ENCODE measurements around the gene CCDC192.
A peak's percentile ranks its signal among the peaks of the same experiment; 100 is the strongest.

The CCDC192 gene

GRCh38 chr5:127930311-127930710 lies 227.1 kb downstream of the CCDC192 start:
- DNase-seq = no peak

GRCh38 chr5:127931396-127931795 lies 228.2 kb downstream of the CCDC192 start:
- no peak for DNase-seq

DNA sequence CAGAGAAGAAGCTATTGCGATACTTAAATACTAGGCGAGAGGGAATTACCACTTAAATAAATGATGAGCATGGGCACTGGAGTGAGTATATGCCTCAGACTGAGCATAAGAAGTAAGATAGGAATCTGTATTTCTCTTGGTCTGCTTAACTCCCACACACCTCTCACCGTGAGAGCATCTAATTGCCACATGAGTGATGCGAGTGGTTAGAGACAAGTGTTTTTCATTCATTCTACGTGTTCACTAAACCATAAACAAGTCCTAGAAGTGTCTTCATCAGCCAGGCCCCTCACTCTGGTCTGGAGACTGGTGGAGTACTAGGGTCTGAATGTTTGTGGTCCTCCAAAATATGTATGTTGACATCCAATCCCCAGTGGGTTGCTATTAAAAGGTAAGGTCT lies 230.2 kb downstream of the CCDC192 start:
- DNase-seq = no peak

- DNase-seq = no peak
Observed at GRCh38 chr5:127934791-127935256, 231.6 kb downstream of the CCDC192 start.

- no peak for DNase-seq
Observed at GRCh38 chr5:127935398-127935797, 232.2 kb downstream of the CCDC192 start.

DNA sequence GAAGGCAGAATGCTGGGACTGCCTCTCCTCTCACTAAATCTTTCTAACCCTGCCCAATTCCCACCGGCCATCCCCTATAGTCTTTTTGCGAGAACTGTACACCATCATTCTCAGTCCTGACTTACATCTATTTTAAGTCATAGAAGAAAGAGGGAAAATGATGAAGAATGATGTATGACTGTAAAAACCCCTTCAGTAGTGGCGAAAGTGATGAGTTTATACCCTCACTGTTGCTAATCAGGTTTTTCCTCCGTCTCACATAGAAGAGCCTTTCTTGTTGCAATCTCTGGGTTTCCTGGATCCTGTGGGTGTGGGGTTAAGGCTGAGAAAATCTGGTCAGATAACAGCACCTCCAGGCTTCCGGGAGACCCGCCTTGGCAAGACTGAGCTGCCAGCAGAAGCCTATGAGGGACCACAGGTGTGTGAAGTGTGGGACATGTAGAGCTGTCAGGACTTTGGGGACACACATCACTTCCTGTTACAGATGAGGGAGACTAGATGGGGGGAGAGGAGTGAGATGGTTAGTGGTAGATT lies 233.3 kb downstream of the CCDC192 start:
- DNase-seq = no peak

DNA sequence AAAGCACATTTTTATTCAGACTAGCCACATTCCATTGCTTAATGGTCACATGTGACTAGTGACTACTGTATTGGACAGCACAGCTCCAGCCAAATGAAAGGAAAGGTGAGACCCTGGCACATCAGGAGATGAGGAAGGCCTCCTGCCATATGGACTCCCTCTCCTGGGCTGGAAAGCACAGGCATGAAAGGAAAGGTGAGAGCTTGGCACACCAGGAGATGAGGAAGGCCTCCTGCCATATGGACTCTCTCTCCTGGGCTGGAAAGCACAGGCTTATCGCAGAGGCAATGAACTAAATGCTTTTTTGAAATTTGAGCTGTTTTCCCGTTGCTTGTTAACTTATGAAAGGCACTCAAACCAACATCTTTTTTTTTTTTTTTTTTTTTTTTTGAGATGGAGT lies 235.6 kb downstream of the CCDC192 start:
- no peak for DNase-seq

DNA sequence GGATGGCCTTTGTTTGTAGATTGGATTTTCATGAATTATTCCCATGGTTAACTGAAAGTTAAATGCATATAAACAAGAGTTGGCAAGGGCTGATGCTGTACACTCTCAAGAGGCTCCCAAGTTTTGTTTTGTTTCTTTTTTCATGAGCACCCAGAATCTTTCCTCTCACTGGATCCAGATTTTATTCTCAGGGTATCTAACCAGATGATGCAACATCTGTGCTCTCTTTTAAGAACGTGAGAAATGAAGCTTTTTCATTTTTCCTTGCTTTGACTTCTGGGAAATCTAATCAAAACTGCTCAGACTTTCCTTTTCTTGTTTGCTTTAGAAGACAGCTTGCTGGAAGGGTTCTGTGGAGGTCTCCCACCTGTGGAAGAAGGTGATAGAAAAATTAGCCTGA lies 237.7 kb downstream of the CCDC192 start:
- no peak for DNase-seq

DNA sequence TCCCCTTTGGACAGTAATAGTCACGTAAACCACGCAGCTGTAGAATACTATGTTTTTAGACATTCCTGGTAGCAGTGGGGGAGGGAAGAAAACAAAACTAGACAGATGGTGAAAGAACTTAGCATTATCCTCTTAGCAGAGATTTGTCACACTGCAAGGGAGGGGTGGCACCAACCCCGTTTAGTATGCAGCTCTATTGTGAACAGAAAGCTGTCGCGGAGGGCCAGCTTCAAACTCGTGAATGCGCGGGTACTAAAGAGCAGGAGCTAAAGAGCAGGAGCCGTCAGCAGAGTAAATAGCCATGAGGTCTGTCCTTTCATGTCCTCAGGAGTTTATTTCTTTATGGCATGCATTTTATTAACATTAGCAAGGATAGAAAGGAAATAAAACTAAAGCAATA lies 238.5 kb downstream of the CCDC192 start:
- DNase-seq = no peak

DNA sequence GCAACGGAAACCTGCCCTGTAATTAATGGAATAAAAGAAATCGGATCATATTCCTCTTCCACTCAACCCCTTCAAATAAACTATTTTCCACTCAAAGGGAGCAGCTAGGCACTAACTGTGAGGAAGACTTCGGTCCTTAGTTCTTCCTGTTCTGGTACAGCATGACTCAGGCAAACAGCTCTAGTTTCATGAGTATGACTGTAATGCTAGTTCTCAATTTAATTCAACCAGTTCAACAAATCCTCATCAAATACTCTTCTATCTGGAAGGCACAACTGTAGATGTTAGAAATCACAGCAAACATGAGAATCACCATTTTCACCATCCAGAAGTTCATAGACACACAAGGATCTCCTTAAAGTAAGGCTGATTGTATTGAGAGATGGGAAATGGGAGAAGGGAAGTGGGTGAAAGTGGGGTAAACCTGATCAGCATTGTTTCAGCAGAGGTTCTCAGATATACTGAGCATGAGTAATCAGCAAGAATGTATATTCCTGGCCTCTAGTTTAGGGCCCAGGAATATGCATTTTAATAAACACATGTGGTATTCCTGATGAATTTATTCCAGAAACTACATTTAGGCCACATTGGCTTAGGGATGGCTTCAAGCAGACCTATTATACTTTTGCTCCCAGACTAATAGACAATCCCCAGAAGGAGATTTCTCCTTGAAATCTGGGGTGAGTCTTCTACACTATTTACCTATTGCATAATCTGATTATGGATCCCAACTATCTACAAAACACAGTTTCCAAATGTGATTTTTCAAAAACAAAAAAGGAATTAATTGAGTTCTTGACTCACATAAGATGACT lies 239.3 kb downstream of the CCDC192 start:
- no peak for DNase-seq

DNA sequence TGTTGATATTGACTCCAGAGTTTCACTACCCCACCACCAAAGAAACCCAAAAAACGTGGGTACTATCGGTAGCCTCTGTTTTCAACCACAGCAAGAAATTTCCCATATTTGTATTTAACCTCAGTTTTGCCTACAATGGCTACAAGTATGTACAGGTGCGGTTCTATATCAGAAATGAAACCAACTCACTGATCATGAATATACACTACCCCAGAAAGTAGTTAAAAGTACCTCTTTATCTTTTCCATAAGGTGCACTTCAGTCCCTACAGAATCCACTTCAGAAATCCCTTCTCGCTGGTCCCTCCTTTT lies 239.8 kb downstream of the CCDC192 start:
- no peak for DNase-seq

DNA sequence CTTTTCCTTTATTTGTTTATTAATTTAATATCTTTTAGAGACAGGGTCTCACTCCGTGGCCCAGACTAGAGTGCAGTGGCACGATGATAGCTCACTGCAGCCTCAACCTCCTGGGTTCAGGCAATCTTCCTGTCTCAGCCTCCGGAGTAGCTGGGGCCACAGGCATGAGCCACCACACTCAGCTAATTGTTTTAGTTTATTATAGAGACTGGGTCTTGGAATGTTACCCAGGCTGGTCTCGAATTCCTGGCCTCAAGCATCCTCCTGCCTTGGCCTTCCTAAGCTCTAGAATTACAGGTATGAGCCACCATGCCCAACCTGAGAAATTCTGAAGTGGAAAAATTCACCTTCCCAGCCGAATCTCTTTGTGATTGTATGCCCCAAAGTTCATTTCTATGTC lies 240.9 kb downstream of the CCDC192 start:
- DNase-seq = no peak

GRCh38 chr5:127947941-127948340 lies 244.8 kb downstream of the CCDC192 start:
- no peak for DNase-seq

DNA sequence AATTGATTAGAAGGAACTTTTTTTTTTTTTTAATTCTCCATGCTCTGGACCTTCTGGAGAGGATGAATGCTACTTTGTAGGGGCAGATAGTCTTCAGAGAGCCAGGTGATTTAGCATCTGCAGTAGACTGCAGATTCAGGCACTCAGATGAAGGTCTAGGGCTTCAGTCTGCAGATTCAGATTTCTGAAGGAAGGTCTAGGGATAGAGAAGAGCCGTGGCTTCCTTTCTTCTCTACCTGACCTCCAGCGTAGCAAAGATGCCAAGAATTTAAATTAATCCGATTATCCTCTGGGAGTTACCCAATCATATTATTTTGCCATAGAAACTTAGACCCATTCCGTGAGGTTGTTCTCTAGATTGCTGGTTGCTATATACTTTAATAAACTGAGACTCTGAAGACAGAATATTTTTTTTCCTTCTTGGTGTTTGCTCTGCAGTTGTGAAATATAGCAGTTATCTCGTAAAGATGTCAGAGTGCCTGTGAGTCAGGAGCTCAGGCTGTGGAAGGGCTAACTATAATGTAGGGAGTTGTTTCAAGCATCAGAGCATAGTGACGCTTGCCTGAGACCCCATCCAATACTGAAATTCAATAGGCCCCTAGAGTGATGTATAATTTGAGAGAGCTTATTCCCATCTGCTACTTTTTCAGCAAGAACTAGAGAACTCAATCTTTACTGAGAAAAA lies 247.7 kb downstream of the CCDC192 start:
- no peak for DNase-seq

DNA sequence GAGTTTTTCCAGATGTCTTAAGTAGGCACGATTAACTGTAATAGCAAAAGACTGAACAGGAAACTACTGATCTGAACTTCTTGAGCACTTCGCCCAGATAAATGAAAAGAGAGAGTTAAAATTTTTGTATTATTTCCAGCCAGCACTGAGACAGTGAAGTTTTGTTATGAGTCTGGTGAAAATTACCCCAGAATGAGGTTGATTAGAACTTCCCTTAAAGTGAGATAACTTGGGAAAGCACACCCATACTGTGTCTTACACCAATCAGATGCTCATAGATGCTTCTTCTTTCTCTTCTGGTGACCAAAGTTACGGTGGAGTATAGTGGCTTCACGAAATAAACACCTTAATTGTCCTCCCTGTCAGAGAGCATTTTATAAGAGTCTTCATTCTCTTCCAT lies 248.6 kb downstream of the CCDC192 start:
- no peak for DNase-seq

DNA sequence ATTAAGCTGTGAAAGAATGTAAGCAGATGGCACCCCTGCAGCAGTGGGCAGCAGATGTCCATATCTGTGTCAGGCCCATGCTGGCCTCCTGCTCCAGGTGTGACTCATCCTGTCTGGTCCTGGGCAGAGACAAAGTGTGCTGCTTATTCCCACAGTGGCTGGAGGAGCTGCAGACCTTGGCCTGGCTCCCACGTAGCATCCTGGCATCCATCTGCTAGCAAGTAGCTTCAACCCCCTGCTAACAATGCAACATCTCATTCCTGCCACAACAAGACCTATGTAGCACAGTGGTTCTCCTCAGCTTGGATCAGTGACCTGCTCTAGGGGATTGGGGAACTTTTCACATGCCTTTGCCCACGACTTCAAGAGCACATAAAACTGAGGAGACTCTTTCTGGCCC lies 254.0 kb downstream of the CCDC192 start:
- no peak for DNase-seq

DNA sequence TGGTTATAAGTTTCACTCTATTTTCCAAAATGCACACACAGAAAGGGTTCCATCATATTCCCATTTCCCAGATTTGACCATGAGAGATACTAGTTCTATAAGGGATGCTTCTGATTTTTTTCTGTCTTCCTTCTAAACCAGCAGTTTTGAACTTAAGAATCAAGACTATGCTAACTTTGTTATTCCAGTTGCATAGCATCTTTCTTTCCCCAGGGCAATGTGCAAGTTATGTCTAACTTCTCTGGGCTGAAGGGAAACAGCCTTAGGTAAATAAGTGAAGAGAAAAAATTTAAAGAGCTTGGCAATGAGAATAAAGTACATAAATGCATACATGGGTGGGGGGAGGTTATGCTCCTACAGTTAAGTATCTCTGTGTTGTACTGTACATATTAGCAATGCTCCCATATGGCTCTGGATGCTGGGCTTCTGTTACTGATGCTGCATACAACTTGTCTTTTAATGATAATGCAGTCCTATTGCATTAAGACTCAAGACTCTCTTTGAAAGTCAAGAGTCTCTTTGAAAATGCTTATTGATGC lies 254.6 kb downstream of the CCDC192 start:
- DNase-seq = no peak

- no peak for DNase-seq
Observed at GRCh38 chr5:127958421-127959011, 255.3 kb downstream of the CCDC192 start.

- peak; percentile 85 for DNase-seq
Observed at GRCh38 chr5:127959152-127959764, 256.1 kb downstream of the CCDC192 start.

GRCh38 chr5:127960270-127960691 lies 257.1 kb downstream of the CCDC192 start:
- no peak for DNase-seq

- no peak for DNase-seq
Observed at GRCh38 chr5:127961006-127961762, 258.0 kb downstream of the CCDC192 start.

GRCh38 chr5:127961763-127962145 lies 258.6 kb downstream of the CCDC192 start:
- no peak for DNase-seq
